ENCODE data around the gene BTBD9.

GRCh38 chr6:38503960-38504682, 135.6 kb downstream of the BTBD9 start:
- TF ChIP-seq, protein P1, sequence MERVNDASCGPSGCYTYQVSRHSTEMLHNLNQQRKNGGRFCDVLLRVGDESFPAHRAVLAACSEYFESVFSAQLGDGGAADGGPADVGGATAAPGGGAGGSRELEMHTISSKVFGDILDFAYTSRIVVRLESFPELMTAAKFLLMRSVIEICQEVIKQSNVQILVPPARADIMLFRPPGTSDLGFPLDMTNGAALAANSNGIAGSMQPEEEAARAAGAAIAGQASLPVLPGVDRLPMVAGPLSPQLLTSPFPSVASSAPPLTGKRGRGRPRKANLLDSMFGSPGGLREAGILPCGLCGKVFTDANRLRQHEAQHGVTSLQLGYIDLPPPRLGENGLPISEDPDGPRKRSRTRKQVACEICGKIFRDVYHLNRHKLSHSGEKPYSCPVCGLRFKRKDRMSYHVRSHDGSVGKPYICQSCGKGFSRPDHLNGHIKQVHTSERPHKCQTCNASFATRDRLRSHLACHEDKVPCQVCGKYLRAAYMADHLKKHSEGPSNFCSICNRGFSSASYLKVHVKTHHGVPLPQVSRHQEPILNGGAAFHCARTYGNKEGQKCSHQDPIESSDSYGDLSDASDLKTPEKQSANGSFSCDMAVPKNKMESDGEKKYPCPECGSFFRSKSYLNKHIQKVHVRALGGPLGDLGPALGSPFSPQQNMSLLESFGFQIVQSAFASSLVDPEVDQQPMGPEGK (CRISPR knock-in tag; IDR thresholded peaks at IDR 0.05; ENCODE audit: borderline replicate concordance), result no peak
- TF ChIP-seq ZNF70 (CRISPR knock-in tag; IDR thresholded peaks at IDR 0.05), result no peak
- TF ChIP-seq ZNF8 (CRISPR knock-in tag; IDR thresholded peaks at IDR 0.05), result no peak
- TF ChIP-seq, protein P2, sequence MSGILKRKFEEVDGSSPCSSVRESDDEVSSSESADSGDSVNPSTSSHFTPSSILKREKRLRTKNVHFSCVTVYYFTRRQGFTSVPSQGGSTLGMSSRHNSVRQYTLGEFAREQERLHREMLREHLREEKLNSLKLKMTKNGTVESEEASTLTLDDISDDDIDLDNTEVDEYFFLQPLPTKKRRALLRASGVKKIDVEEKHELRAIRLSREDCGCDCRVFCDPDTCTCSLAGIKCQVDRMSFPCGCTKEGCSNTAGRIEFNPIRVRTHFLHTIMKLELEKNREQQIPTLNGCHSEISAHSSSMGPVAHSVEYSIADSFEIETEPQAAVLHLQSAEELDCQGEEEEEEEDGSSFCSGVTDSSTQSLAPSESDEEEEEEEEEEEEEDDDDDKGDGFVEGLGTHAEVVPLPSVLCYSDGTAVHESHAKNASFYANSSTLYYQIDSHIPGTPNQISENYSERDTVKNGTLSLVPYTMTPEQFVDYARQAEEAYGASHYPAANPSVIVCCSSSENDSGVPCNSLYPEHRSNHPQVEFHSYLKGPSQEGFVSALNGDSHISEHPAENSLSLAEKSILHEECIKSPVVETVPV (CRISPR knock-in tag; IDR thresholded peaks at IDR 0.05), result no peak
- TF ChIP-seq ZC3H10 (CRISPR knock-in tag; IDR thresholded peaks at IDR 0.05), result no peak
- TF ChIP-seq BACH2 (CRISPR knock-in tag; IDR thresholded peaks at IDR 0.05; ENCODE audit: borderline replicate concordance), result no peak
- TF ChIP-seq ZFP3 (CRISPR knock-in tag; IDR thresholded peaks at IDR 0.05), result no peak
- TF ChIP-seq ESRRG (CRISPR knock-in tag; IDR thresholded peaks at IDR 0.05), result no peak
- TF ChIP-seq, protein P3, sequence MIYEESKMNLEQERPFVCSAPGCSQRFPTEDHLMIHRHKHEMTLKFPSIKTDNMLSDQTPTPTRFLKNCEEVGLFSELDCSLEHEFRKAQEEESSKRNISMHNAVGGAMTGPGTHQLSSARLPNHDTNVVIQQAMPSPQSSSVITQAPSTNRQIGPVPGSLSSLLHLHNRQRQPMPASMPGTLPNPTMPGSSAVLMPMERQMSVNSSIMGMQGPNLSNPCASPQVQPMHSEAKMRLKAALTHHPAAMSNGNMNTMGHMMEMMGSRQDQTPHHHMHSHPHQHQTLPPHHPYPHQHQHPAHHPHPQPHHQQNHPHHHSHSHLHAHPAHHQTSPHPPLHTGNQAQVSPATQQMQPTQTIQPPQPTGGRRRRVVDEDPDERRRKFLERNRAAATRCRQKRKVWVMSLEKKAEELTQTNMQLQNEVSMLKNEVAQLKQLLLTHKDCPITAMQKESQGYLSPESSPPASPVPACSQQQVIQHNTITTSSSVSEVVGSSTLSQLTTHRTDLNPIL (CRISPR knock-in tag; IDR thresholded peaks at IDR 0.05; ENCODE audit: low read depth), result no peak
- no peak for TF ChIP-seq TSHZ2 (CRISPR knock-in tag; IDR thresholded peaks at IDR 0.05)
